Bronchial epithelial cell (primary cell): Measurements from ENCODE around the gene CFAP107. TPM values are rescaled to one million over a fixed set of nuclear protein-coding genes. Genes with fewer than 3 reads are reported as not detected.

Source experiments
- DNase-seq: peaks from one replicate; pipeline ENCODE4 v3.0.0-alpha.2; 2010; ENCODE audit warnings: low read depth
- FAIRE-seq: peaks from 2 replicates; lab custom pipeline; 2011; peaks lifted over from hg19 to GRCh38; lab: Jason Lieb, UNC
- H3K27me3 ChIP-seq: 2 replicates; pipeline ENCODE4 v1.5.1; 2011; ENCODE audit warnings: low read length; ENCODE audit not compliant: control insufficient read depth, insufficient read depth
- H3K36me3 ChIP-seq: 2 replicates; pipeline ENCODE4 v1.5.1; 2011; ENCODE audit warnings: low read length; ENCODE audit not compliant: control insufficient read depth, insufficient read depth
- H3K4me3 ChIP-seq: 2 replicates; pipeline ENCODE4 v1.5.1; 2011; ENCODE audit warnings: mild to moderate bottlenecking, low read depth, low read length, control low read depth
- CTCF ChIP-seq: IDR thresholded peaks from 2 replicates; pipeline ENCODE4 v1.5.1; 2011; ENCODE audit warnings: mild to moderate bottlenecking, moderate library complexity, low read length, control low read depth, inconsistent platforms; ENCODE audit not compliant: insufficient read depth, severe bottlenecking
- total RNA-seq: library from RNA; depleted of rRNA; stranded (reverse); fragments of >200 nt; gene quantifications from 2 replicates; pipeline ENCODE4 v1.2.1, GENCODE V29; 2014

Gene CFAP107
- not detected in 2 replicates for total RNA-seq

DNA sequence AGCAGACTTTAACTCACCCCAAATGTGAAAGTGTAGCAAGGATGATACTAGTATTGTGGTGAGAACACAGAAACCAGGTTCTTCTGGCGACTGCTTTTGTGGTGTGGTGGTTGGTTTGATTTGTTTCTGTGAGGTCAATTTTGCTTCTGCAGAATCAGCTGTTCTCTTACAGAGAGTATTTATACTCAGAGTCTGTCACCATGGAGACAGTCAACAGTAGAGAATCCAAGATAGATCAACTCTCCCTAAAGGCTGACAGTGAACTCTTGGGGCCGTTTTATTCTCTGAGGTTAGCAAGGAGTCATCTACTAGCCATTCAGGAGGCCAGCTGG lies at the start of gene CFAP107:
Gene CFAP107 (plus strand): TSS at position 209 of the 332 bp plus-strand sequence. CDS start 231 bp downstream, outside the sequence.
- no peak for DNase-seq
- Histone ChIP-seq H3K27me3 (no peaks in the 10 kb centered on the region), H3K4me3 (no peak within 1 kb of the TSS), H3K36me3 (no peaks in the 10 kb centered on the region)
- no peak for FAIRE-seq
- TF ChIP-seq CTCF, result no peak

- FAIRE-seq, result no peak
- TF ChIP-seq CTCF, result no peak
- no peaks in the 10 kb centered on the region for H3K36me3 ChIP-seq
- DNase-seq, result no peak
- no peak overlapping the region for H3K4me3 ChIP-seq
- no peaks in the 10 kb centered on the region for H3K27me3 ChIP-seq
Measured at GRCh38 chr1:12696658-12697057, 49.3 kb upstream of the CFAP107 start.

DNA sequence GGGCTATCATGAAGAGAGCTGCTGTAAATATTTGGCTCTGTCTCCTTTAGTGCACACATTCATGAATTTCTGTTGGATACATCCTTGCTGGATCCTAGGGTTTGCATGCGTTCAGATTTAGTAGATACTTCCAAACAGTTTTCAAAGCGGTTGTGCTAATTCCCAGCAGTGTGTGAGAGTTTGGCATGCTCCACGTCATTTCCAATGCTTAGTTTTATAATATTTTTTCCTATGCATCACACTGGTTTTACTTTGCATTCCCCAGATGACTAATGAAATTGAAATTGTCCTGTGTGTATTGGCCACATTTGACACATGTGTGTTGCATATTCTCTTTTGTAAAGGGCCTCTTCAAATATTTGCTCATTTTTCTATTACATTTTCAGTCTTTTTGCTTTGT lies 48.6 kb upstream of the CFAP107 start:
- no peak overlapping the region for H3K4me3 ChIP-seq
- DNase-seq (no peak), FAIRE-seq (no peak)
- TF ChIP-seq CTCF, result no peak
- H3K36me3 ChIP-seq, result no peaks in the 10 kb centered on the region
- no peaks in the 10 kb centered on the region for H3K27me3 ChIP-seq

DNA sequence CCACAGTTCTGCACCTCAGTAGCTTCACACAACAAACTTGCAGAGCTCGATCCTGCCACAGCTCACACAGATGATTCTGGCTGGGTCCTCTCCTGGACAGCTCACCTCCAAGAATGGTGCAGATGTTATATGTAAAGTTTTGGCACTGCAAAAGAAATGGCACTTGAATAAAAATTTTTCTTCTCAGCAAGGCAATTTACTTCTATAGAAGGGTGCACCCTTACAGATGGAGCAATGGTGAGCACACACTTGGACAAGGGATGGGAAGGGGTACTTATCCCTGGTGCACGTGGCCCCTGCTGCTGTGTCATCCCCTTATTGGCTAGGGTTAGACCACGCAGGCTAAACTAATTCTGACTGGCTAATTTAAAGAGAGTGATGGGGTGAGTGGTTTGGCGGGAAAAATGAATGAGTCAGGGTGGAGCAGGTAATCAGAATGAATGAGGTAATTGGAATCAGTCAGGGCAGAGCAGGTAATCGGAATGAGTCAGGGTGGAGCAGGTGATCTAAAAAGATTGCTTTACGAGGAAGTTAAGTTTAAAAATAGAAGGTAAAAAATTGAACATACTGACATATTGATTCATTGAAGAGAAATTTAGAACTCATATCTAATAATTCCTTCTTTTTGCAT lies 42.1 kb upstream of the CFAP107 start:
- DNase-seq, result peak; percentile 12
- Histone ChIP-seq H3K27me3 (no peaks in the 10 kb centered on the region), H3K36me3 (no peaks in the 10 kb centered on the region), H3K4me3 (no peak overlapping the region)
- FAIRE-seq, result no peak
- no peak for TF ChIP-seq CTCF

DNA sequence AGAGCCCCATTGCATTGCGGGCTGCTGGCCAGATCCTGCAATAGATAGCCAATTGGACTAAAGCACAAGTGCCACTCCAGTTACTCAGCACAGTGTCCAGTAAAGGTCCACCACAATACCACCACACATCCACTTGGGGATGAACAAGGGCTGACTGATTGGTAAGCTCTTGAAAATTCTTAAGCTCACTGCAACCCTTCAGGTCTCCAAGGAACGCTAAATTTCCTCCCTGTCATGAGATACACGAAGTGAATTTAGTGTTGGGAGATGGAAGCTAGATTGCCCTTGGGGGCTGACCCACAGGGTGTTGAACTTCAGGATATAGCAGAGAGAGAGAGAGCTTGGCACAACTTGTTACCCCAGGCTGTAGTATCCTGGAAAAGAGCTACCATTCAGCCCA lies 39.9 kb upstream of the CFAP107 start:
- FAIRE-seq (no peak), DNase-seq (no peak)
- Histone ChIP-seq H3K4me3 (no peak overlapping the region), H3K36me3 (no peaks in the 10 kb centered on the region), H3K27me3 (no peaks in the 10 kb centered on the region)
- TF ChIP-seq CTCF, result no peak
